ENCODE data around the gene FAIM2.
"Not testable (repeated sequence)": the region's sequence is repeated elsewhere in the genome, so short reads cannot be mapped to it uniquely, and the experiment has no call there.

The FAIM2 gene

DNA sequence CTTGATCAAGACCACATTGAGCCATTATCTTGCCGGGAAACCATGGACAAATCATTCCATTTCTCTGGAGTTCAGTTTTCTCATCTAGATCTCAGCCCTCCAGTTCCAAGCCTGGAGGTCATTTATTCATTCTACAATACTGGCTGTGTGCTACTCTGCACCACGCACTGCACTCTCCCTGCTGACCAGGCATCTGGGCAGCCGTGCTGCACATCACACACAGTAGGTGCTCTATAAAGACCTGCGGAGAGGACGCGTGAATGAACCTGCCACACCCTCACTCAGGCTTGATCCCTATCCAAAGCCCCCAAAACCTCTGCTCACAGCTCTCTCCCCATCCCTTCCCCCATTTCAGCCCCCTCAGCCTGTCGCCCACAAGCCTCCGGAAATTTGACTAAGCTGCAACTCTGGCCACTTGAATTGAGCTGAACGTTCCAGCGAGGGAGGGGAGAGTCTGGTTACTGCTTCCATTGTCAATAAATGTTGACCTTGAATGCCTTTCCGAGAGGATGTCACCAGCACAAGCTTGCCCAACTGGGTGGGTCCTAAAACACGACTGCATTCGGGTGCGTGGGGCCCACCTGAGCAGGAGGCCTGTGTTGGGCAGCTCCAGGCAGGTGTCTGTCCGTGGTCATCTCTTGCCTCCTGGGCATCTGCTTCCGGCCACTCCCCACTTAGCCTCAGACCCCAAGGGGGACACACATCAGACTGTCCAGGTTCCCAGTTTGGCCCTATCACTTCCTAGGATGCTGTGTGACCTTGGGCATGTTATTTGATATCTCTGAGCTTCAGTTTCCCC is 17.8 kb downstream of the FAIM2 start:
- Histone ChIP-seq H3K9ac (ENCODE audit: low read length) (no peak overlapping the region), H3K27ac (ENCODE audit: low read depth, low read length) (no peak overlapping the region), H3K4me3 (ENCODE audit: low read depth, low read length) (no peak overlapping the region), H3K36me3 (ENCODE audit: control insufficient read depth, insufficient read depth, low read length) (no peaks in the 10 kb centered on the region), H3K27me3 (ENCODE audit: control insufficient read depth, insufficient read depth, low read length) (no peaks in the 10 kb centered on the region; the same call in 1 of the 2 replicates), H3K4me1 (ENCODE audit: control insufficient read depth, insufficient read depth, low read length) (peaks cover 49% of the 10 kb centered on the region), H3K9me3 (ENCODE audit: control insufficient read depth, insufficient read depth, low read depth, low read length) (no peaks in the 10 kb centered on the region)

DNA sequence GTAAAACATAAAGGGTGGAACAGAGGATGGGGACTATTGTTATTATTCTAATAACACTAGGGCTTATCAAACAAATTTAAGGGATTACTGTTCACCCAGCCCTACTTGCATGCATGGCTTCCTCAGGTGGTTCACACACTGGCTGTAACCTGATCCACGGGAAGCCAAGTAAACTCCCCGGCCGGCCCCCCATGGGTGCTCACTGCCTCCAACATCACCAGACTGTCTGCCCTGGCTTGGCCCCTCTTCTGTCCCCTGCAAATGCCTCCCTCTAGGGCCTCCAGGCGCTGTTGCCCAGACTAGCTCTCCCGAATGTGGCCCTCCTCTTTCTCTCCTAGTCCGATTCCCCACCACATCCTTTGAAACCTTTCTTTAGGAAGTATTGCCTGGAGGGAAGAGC is 18.6 kb downstream of the FAIM2 start:
- Histone ChIP-seq H3K4me3 (ENCODE audit: low read depth, low read length) (no peak overlapping the region), H3K4me1 (ENCODE audit: control insufficient read depth, insufficient read depth, low read length) (peaks cover 49% of the 10 kb centered on the region), H3K27me3 (ENCODE audit: control insufficient read depth, insufficient read depth, low read length) (no peaks in the 10 kb centered on the region; the same call in 1 of the 2 replicates), H3K36me3 (ENCODE audit: control insufficient read depth, insufficient read depth, low read length) (no peaks in the 10 kb centered on the region), H3K9me3 (ENCODE audit: control insufficient read depth, insufficient read depth, low read depth, low read length) (no peaks in the 10 kb centered on the region), H3K9ac (ENCODE audit: low read length) (no peak overlapping the region), H3K27ac (ENCODE audit: low read depth, low read length) (no peak overlapping the region)

DNA sequence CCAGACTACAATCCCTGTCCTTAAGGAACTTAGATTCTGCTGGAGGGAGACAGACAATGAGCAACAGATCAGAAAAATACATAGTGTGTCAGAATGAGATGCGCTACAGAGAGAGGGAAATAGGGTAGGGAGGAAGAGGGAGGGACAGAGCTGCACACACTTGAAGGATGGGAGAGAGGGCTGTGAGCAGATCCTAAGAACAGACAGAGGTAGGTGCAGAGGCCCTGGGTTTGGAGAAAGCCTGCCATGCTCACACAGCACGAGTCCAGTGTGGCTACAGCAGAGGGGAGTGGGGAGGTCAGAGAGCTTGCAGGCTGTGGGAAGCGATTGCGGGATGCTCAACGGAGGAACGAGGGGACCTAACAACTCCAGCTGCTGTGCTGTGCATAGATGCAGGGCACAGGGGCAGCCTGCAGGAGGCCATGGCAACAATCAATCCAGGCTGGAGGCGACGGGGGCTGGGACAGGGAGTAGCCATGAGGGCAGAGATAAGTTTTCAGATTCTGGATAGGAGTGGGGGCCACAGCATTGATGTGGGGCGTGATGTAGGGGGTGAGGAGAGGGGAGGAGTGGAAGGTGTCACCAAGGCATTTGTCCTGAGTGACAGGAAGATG is 20.7 kb downstream of the FAIM2 start:
- Histone ChIP-seq H3K9me3 (ENCODE audit: control insufficient read depth, insufficient read depth, low read depth, low read length) (peaks cover 11% of the 10 kb centered on the region; the same call in 1 of the 2 replicates), H3K4me3 (ENCODE audit: low read depth, low read length) (no peak overlapping the region), H3K36me3 (ENCODE audit: control insufficient read depth, insufficient read depth, low read length) (no peaks in the 10 kb centered on the region), H3K4me1 (ENCODE audit: control insufficient read depth, insufficient read depth, low read length) (peaks cover 45% of the 10 kb centered on the region), H3K27me3 (ENCODE audit: control insufficient read depth, insufficient read depth, low read length) (no peaks in the 10 kb centered on the region; the same call in 1 of the 2 replicates), H3K27ac (ENCODE audit: low read depth, low read length) (no peak overlapping the region), H3K9ac (ENCODE audit: low read length) (no peak overlapping the region)

DNA sequence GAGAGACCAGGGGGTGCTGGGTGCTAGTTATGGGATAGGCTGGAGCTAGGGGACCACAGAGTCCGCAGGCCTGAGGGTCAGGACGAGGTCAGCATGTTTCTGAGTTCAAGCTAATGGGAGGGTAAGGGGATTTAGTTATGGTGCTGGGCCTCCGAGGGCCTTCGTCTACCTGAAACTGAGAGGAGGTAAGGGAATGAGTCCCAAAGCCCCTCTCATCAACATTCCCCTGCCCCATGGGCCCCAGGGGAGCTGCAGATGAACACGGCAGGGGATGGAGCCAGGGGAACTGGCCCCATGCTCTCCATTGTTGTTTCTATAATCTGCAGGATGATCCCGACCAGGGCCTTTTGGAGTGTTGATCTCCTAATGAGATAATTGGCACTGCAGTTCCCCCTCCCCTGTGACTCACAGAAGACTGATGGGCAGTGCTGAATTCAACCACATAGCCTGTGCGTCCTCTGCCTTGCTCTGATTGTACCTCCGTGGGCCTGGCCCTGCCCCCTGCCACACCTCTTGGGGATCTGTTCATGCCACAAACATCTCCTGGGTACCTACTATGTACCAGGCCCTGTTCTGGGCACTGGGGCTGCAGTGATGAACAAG is 21.4 kb downstream of the FAIM2 start:
- Histone ChIP-seq H3K27me3 (ENCODE audit: control insufficient read depth, insufficient read depth, low read length) (no peaks in the 10 kb centered on the region; the same call in 1 of the 2 replicates), H3K27ac (ENCODE audit: low read depth, low read length) (no peak overlapping the region), H3K9me3 (ENCODE audit: control insufficient read depth, insufficient read depth, low read depth, low read length) (peaks cover 11% of the 10 kb centered on the region; the same call in 1 of the 2 replicates), H3K36me3 (ENCODE audit: control insufficient read depth, insufficient read depth, low read length) (no peaks in the 10 kb centered on the region), H3K4me1 (ENCODE audit: control insufficient read depth, insufficient read depth, low read length) (peaks cover 39% of the 10 kb centered on the region), H3K9ac (ENCODE audit: low read length) (no peak overlapping the region), H3K4me3 (ENCODE audit: low read depth, low read length) (no peak overlapping the region)

DNA sequence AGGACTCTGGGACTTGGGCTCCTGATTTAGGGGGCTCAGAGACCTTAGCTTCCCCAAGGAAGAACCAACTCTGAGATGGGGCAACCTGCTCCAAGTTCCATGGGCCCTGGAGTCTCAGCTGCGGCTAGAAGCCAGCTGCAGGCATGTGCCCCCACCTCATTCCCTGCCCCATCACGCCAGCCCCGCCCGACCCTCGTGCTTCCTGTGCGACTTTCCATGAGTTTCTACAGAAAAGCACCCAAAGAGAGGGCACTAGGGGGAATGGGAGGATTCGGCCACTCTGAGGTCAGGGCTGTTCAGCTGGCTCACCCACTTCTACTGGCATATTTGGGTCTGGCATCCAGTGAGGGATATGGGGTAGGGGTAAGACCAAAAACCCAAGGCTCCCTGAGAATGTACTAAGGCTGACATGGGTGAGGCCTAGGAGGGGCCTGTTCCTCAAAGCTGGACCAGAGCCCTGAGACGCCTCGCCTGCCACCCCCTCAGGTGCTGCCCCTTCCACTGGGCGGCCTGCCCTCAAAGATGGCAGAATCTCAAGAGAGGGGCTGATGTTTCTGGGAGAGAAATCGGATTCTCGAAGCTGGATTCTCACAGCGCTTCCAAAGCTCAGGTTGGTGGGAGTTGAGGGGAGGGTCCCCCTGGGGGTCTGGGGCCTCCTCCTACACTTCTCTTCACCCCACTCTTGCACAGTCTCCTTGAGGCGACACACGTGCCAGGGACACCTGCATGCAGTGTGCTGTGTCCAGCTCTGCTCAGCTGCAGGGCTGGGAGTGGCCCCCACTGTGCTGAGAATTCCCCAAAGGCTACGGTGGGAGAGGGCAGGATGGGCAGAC is 22.1 kb downstream of the FAIM2 start:
- Histone ChIP-seq H3K4me1 (ENCODE audit: control insufficient read depth, insufficient read depth, low read length) (peaks cover 33% of the 10 kb centered on the region), H3K27me3 (ENCODE audit: control insufficient read depth, insufficient read depth, low read length) (no peaks in the 10 kb centered on the region), H3K9me3 (ENCODE audit: control insufficient read depth, insufficient read depth, low read depth, low read length) (peaks cover 11% of the 10 kb centered on the region; the same call in 1 of the 2 replicates), H3K27ac (ENCODE audit: low read depth, low read length) (no peak overlapping the region), H3K36me3 (ENCODE audit: control insufficient read depth, insufficient read depth, low read length) (no peaks in the 10 kb centered on the region), H3K9ac (ENCODE audit: low read length) (no peak overlapping the region), H3K4me3 (ENCODE audit: low read depth, low read length) (no peak overlapping the region)

DNA sequence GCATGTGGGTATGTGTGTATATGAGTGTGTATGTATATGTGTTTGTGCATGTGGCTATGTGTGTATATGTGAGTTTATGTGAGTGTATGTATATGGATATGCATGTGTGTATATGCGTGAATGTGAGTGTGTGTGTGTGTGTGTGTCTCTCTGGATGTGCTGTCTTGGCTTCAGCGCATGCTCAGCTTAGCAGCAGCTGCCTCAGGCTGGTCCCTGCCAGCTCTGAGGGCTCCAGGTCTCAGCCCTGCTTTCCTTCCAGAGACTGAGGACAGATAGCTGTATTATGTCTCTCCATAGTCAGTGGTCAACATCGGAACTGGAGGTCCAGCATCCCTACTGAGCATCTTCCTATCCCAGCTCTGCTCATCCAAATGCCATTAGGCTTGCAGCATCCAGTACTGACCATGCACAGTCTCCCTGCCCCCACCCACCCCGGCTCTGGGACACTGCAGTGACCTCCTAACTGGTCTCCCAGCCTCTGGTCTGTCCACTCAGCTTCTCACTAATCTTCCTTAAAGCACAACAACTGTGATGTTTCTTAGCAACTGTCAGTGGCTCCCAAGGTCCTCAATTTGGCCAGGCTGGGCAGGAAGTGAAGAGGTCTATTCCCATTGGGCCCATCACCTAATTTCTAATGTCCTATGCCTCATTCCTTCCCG is 22.8 kb downstream of the FAIM2 start:
- Histone ChIP-seq H3K9me3 (ENCODE audit: control insufficient read depth, insufficient read depth, low read depth, low read length) (peaks cover 11% of the 10 kb centered on the region; the same call in 1 of the 2 replicates), H3K27ac (ENCODE audit: low read depth, low read length) (no peak overlapping the region), H3K4me3 (ENCODE audit: low read depth, low read length) (no peak overlapping the region)

DNA sequence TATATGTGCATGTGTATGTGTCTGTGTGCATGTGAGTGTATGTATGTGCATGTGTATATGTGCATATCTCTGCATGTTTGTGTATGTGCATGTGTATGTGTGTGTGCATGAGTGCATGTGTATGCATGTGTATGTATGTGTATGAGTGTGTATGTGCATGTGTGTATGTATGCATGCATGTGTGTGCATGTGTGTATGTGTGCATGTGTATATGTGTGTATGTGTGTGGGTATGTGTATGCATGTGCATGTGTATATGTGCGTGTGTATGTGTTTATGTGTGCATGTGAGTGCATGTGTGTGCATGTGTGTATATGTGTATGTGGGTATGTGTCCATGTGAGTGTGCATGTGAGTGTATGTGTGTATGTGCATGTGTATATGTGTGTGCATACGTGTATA is 24.6 kb downstream of the FAIM2 start:
- not testable (repeated sequence) for H3K9ac ChIP-seq (ENCODE audit: low read length); H3K36me3 ChIP-seq (ENCODE audit: control insufficient read depth, insufficient read depth, low read length); H3K4me3 ChIP-seq (ENCODE audit: low read depth, low read length); H3K27ac ChIP-seq (ENCODE audit: low read depth, low read length); H3K27me3 ChIP-seq (ENCODE audit: control insufficient read depth, insufficient read depth, low read length)
- peaks cover 11% of the 10 kb centered on the region; the same call in 1 of the 2 replicates for H3K9me3 ChIP-seq (ENCODE audit: control insufficient read depth, insufficient read depth, low read depth, low read length)
- peaks cover 19% of the 10 kb centered on the region for H3K4me1 ChIP-seq (ENCODE audit: control insufficient read depth, insufficient read depth, low read length)

More for the DNA sequence above, 22.8 kb downstream of the FAIM2 start:
- Histone ChIP-seq H3K4me1 (ENCODE audit: control insufficient read depth, insufficient read depth, low read length) (peaks cover 31% of the 10 kb centered on the region), H3K9ac (ENCODE audit: low read length) (no peak overlapping the region), H3K36me3 (ENCODE audit: control insufficient read depth, insufficient read depth, low read length) (no peaks in the 10 kb centered on the region), H3K27me3 (ENCODE audit: control insufficient read depth, insufficient read depth, low read length) (no peaks in the 10 kb centered on the region)

DNA sequence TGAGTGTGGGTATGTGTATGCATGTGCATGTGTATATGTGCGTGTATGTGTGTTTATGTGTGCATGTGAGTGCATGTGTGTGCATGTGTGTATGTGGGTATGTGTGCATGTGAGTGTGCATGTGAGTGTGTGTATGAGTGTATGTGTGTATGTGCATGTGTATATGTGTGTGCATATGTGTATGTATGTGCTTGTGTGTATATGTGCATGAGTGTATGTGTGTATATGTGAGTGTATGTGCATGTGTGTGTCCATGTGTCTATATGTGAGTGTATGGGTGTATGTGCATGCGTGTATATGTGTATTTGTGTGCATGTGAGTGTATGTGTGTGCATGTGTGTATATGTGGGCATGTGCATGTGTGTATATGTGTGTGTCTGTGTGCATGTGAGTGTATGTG is 25.7 kb downstream of the FAIM2 start:
- Histone ChIP-seq H3K36me3 (ENCODE audit: control insufficient read depth, insufficient read depth, low read length) (no peaks in the 10 kb centered on the region), H3K27ac (ENCODE audit: low read depth, low read length) (no peak overlapping the region), H3K4me3 (ENCODE audit: low read depth, low read length) (no peak overlapping the region), H3K9me3 (ENCODE audit: control insufficient read depth, insufficient read depth, low read depth, low read length) (peaks cover 11% of the 10 kb centered on the region; the same call in 1 of the 2 replicates), H3K9ac (ENCODE audit: low read length) (no peak overlapping the region), H3K4me1 (ENCODE audit: control insufficient read depth, insufficient read depth, low read length) (peaks cover 12% of the 10 kb centered on the region), H3K27me3 (ENCODE audit: control insufficient read depth, insufficient read depth, low read length) (no peaks in the 10 kb centered on the region)

DNA sequence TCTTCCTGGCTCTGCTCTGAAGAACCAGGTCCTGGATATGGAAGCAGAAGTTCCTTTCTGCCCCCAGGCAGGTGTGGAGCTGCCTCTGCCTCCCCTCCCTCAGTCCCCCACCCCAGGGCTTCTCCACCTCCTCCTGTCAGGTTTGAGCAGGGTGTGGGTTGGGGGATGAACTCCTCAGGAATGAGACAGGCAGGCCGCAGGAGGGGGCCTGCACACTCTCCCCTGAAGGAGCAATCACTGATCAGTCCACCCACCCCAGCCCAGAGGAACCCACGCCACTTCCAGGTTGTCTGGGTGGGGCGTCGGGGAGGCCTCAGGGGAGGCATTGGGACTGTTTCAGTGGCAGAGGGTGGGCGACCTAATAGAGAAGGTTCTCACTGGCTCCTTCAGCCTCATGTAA is 26.6 kb downstream of the FAIM2 start:
- H3K27me3 ChIP-seq (ENCODE audit: control insufficient read depth, insufficient read depth, low read length): no peaks in the 10 kb centered on the region
- H3K4me1 ChIP-seq (ENCODE audit: control insufficient read depth, insufficient read depth, low read length): peaks cover 2% of the 10 kb centered on the region; the same call in 1 of the 2 replicates
- no peaks in the 10 kb centered on the region for H3K36me3 ChIP-seq (ENCODE audit: control insufficient read depth, insufficient read depth, low read length)

DNA sequence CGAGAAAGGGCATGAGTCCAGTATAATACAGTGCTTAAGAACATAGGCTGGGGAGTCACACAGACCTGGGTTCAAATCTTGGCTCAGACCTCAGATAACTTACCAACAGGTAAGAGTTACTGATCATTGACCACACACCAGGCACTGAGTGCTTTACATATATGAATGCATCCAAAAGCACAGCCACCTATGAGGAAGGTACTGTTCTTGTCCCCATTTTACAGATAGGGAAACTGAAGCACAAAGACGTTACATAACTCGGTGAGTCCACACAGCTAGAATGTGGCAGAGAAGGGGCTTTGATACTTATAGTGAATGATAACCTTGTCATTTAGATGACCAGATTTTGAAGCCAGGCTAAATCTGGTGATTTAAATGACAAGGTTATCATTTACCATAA is 27.6 kb downstream of the FAIM2 start:
- H3K9ac ChIP-seq (ENCODE audit: low read length): no peak overlapping the region

More for the DNA sequence above, 26.6 kb downstream of the FAIM2 start:
- Histone ChIP-seq H3K9ac (ENCODE audit: low read length) (no peak overlapping the region), H3K9me3 (ENCODE audit: control insufficient read depth, insufficient read depth, low read depth, low read length) (peaks cover 11% of the 10 kb centered on the region; the same call in 1 of the 2 replicates), H3K4me3 (ENCODE audit: low read depth, low read length) (no peak overlapping the region), H3K27ac (ENCODE audit: low read depth, low read length) (no peak overlapping the region)

More for the DNA sequence above, 27.6 kb downstream of the FAIM2 start:
- peaks cover 11% of the 10 kb centered on the region; the same call in 1 of the 2 replicates for H3K9me3 ChIP-seq (ENCODE audit: control insufficient read depth, insufficient read depth, low read depth, low read length)
- H3K4me3 ChIP-seq (ENCODE audit: low read depth, low read length): no peak overlapping the region
- no peaks in the 10 kb centered on the region for H3K4me1 ChIP-seq (ENCODE audit: control insufficient read depth, insufficient read depth, low read length)
- H3K36me3 ChIP-seq (ENCODE audit: control insufficient read depth, insufficient read depth, low read length): no peaks in the 10 kb centered on the region
- H3K27me3 ChIP-seq (ENCODE audit: control insufficient read depth, insufficient read depth, low read length): no peaks in the 10 kb centered on the region
- no peak overlapping the region for H3K27ac ChIP-seq (ENCODE audit: low read depth, low read length)
